ENCODE measurements around the gene SDCBP2.

SDCBP2 gene

GRCh38 chr20:1298166-1298565, 30.8 kb downstream of the SDCBP2 start:
- no peak overlapping the region for H3K4me3 ChIP-seq (replicated peaks; ENCODE audit: low read depth, low read length)
- DNase-seq (ENCODE audit: extremely low read depth, low read depth) = no peak
- no peak for TF ChIP-seq CTCF (IDR thresholded peaks at IDR 0.05; ENCODE audit: low read depth, low read length, missing control alignments)

GRCh38 chr20:1297486-1297885, 31.5 kb downstream of the SDCBP2 start:
- H3K4me3 ChIP-seq (replicated peaks; ENCODE audit: low read depth, low read length) = no peak overlapping the region
- no peak for TF ChIP-seq CTCF (IDR thresholded peaks at IDR 0.05; ENCODE audit: low read depth, low read length, missing control alignments)
- no peak for DNase-seq (ENCODE audit: extremely low read depth, low read depth)

- H3K4me3 ChIP-seq (replicated peaks; ENCODE audit: low read depth, low read length) = no peak overlapping the region
- TF ChIP-seq CTCF (IDR thresholded peaks at IDR 0.05; ENCODE audit: low read depth, low read length, missing control alignments) = no peak
- DNase-seq (ENCODE audit: extremely low read depth, low read depth) = no peak
These were observed 32.0 kb downstream of the SDCBP2 start for GRCh38 chr20:1296922-1297321.

- TF ChIP-seq CTCF (IDR thresholded peaks at IDR 0.05; ENCODE audit: low read depth, low read length, missing control alignments) = no peak
- no peak for DNase-seq (ENCODE audit: extremely low read depth, low read depth)
- H3K4me3 ChIP-seq (replicated peaks; ENCODE audit: low read depth, low read length) = no peak overlapping the region
These were observed 32.8 kb downstream of the SDCBP2 start for GRCh38 chr20:1296117-1296610.

GRCh38 chr20:1295276-1295930, 33.5 kb downstream of the SDCBP2 start:
- no peak overlapping the region for H3K4me3 ChIP-seq (replicated peaks; ENCODE audit: low read depth, low read length)
- TF ChIP-seq CTCF (IDR thresholded peaks at IDR 0.05; ENCODE audit: low read depth, low read length, missing control alignments) = no peak
- DNase-seq (ENCODE audit: extremely low read depth, low read depth) = no peak

- no peak for TF ChIP-seq CTCF (IDR thresholded peaks at IDR 0.05; ENCODE audit: low read depth, low read length, missing control alignments)
- no peak overlapping the region for H3K4me3 ChIP-seq (replicated peaks; ENCODE audit: low read depth, low read length)
- DNase-seq (ENCODE audit: extremely low read depth, low read depth) = no peak
These were observed 34.4 kb downstream of the SDCBP2 start for GRCh38 chr20:1294497-1294896.

All from HFF-Myc (cell line).